AG09309 (cell line): ENCODE results near the gene WBP1L.

Experiments
- DNase-seq: peaks from one replicate; pipeline ENCODE4 v3.0.0-alpha.2; 2010; ENCODE audit warnings: low read depth
- H3K4me3 ChIP-seq: 2 replicates; pipeline ENCODE4 v1.5.1; 2011; ENCODE audit warnings: mild to moderate bottlenecking, low read depth, low read length, moderate library complexity; ENCODE audit not compliant: control insufficient read depth
- TF ChIP-seq, protein P1 (sequence below): IDR thresholded peaks from 2 replicates; pipeline ENCODE4 v1.5.1; 2011; ENCODE audit warnings: mild to moderate bottlenecking, low read depth, low read length, inconsistent platforms; ENCODE audit not compliant: insufficient read depth, control insufficient read depth; ENCODE audit errors: missing control alignments

WBP1L gene

GRCh38 chr10:102859911-102860310 lies 116.2 kb downstream of the WBP1L start:
- DNase-seq = no peak
- no peak overlapping the region for H3K4me3 ChIP-seq
- TF ChIP-seq, protein P1, sequence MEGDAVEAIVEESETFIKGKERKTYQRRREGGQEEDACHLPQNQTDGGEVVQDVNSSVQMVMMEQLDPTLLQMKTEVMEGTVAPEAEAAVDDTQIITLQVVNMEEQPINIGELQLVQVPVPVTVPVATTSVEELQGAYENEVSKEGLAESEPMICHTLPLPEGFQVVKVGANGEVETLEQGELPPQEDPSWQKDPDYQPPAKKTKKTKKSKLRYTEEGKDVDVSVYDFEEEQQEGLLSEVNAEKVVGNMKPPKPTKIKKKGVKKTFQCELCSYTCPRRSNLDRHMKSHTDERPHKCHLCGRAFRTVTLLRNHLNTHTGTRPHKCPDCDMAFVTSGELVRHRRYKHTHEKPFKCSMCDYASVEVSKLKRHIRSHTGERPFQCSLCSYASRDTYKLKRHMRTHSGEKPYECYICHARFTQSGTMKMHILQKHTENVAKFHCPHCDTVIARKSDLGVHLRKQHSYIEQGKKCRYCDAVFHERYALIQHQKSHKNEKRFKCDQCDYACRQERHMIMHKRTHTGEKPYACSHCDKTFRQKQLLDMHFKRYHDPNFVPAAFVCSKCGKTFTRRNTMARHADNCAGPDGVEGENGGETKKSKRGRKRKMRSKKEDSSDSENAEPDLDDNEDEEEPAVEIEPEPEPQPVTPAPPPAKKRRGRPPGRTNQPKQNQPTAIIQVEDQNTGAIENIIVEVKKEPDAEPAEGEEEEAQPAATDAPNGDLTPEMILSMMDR = no peak

DNA sequence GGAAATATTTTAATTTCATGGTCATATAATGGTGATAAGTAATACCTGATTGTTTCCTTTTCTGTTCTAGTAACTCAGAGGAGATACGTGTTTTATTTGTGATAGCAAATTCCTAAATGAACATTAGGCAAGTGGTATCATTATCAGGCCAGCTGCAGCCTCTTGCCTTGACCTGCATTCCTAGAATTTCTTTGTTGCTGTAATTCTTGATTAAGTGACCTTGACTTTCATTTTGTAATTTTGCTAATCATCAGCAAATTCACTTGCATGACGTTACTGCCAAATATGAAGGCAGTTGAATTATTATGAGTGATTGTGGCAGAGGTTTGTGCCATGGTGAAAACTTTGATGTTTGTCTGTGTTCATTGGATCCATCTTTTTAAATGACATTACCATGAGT lies 119.9 kb downstream of the WBP1L start:
- no peak overlapping the region for H3K4me3 ChIP-seq
- TF ChIP-seq, protein P1 = no peak
- DNase-seq = no peak

GRCh38 chr10:102865620-102866019 lies 121.9 kb downstream of the WBP1L start:
- TF ChIP-seq, protein P1 = no peak
- no peak overlapping the region for H3K4me3 ChIP-seq
- no peak for DNase-seq
